Measurements from ENCODE around the gene ATP8B4. TPM values are rescaled to one million over a fixed set of nuclear protein-coding genes. Genes with fewer than 3 reads are reported as not detected.

ATP8B4 gene
- total and polyA plus RNA-seq, 2 donors (not counting 3 experiments of a cell fraction or from before 2014, with no cell fraction given) = not detected

- no peaks in the 10 kb centered on the region for H3K79me2 ChIP-seq (ENCODE audit: control insufficient read depth, insufficient read depth, low read length)
- dilution Hi-C loops (cut with MboI; ENCODE audit: extremely low pct_ligation_motif_present, low sequenced_read_pairs) (no loop called here), intact Hi-C loops (cut with micrococcal nuclease) (no loop called here)
- H2AFZ ChIP-seq (ENCODE audit: low read depth, low read length) = no peak overlapping the region
- no peak overlapping the region for H3K4me3 ChIP-seq (replicated peaks in 1 of 3; ENCODE audit: insufficient read depth in 1 of 3, low read depth in 1 of 3, low read length in 3 of 3)
- no peaks in the 10 kb centered on the region for H3K9me1 ChIP-seq (replicated peaks; ENCODE audit: control insufficient read depth, extremely low read depth, insufficient read depth, low read length)
- H3K4me2 ChIP-seq (ENCODE audit: insufficient read depth, low read length) = no peak overlapping the region
- no peaks in the 10 kb centered on the region for H3K4me1 ChIP-seq (ENCODE audit: control insufficient read depth, extremely low read depth, insufficient read depth, low read length)
- BruUV-seq (replicated peaks) = no TSS peak
- no peak for FAIRE-seq
- H4K20me1 ChIP-seq (replicated peaks; ENCODE audit: control insufficient read depth, extremely low read depth, insufficient read depth, low read length) = no peaks in the 10 kb centered on the region
- H3K9ac ChIP-seq (replicated peaks; ENCODE audit: extremely low read depth, insufficient read depth, low read length) = no peak overlapping the region
- no peak overlapping the region for H3K27ac ChIP-seq (ENCODE audit: insufficient read depth, low read depth, low read length)
- ChIA-PET CTCF (interaction anchor here (0.9 to 1.1 kb wide), 2 partner anchors 13 to 22 kb away, joined by 3 read pairs; no protein-coding TSS in a partner anchor), POLR2A (no interaction called here)
- no peaks in the 10 kb centered on the region for H3K36me3 ChIP-seq (ENCODE audit: control insufficient read depth in 2 of 2, extremely low read depth in 1 of 2, insufficient read depth in 2 of 2, low read length in 2 of 2)
- TF ChIP-seq POLR2AphosphoS5 (IDR thresholded peaks at IDR 0.05; ENCODE audit: insufficient read depth, low read depth, low read length) (no peak), GATA2 (IDR thresholded peaks at IDR 0.05; ENCODE audit: insufficient read depth, insufficient read length, low read depth, low read length) (no peak), EZH2 (IDR thresholded peaks at IDR 0.05; ENCODE audit: borderline replicate concordance, low read depth, low read length, severe bottlenecking) (no peak), MYC (IDR thresholded peaks at IDR 0.05; ENCODE audit: low read depth, low read length) (no peak), JUN (IDR thresholded peaks at IDR 0.05; ENCODE audit: borderline replicate concordance, insufficient read depth, insufficient read length, low read depth) (no peak), POLR2A (IDR thresholded peaks at IDR 0.05; ENCODE audit: low read depth, low read length) (no peak), CTCF (IDR thresholded peaks at IDR 0.05; ENCODE audit: extremely low read depth in 1 of 2, insufficient read depth in 1 of 2, low read depth in 1 of 2, low read length in 2 of 2) (no peak), MAX (IDR thresholded peaks at IDR 0.05; ENCODE audit: insufficient read depth, insufficient read length) (no peak), FOS (IDR thresholded peaks at IDR 0.05; ENCODE audit: borderline replicate concordance, insufficient read depth, low read length) (no peak)
- H3K27me3 ChIP-seq (ENCODE audit: control insufficient read depth in 2 of 2, insufficient read depth in 2 of 2, low read length in 2 of 2) = no peaks in the 10 kb centered on the region
- H3K9me3 ChIP-seq (replicated peaks; ENCODE audit: control insufficient read depth, insufficient read depth, low read length) = no peaks in the 10 kb centered on the region
- DNase-seq (ENCODE audit: low read depth, low spot score) = no peak
These were observed 192.3 kb downstream of the ATP8B4 start for GRCh38 chr15:49926740-49927139.

Measured in endothelial cell of umbilical vein (primary cell).